ENCODE results near the gene CRYGB. TPM values are rescaled to one million over a fixed set of nuclear protein-coding genes. Genes with fewer than 3 reads are reported as not detected.

CRYGB gene
- total RNA-seq, result not detected
- long read RNA-seq, result 0 reads

GRCh38 chr2:208146006-208146405 lies at the start of gene CRYGB:
Gene CRYGB, minus strand, starts transcription at chr2:208146158. Its CDS starts 38 bp downstream, at chr2:208146120.
- H3K4me3 ChIP-seq, result no peak within 1 kb of the TSS
- TF ChIP-seq POLR2A (IDR thresholded peaks at IDR 0.05) (no peak), CTCF (IDR thresholded peaks at IDR 0.05) (no peak)
- no peaks in the 10 kb centered on the region for H3K9me3 ChIP-seq
- DNase-seq (no peak), ATAC-seq (no peak)
- H3K27me3 ChIP-seq, result no peaks in the 10 kb centered on the region
- H3K36me3 ChIP-seq, result no peaks in the 10 kb centered on the region
- H3K27ac ChIP-seq, result no peak within 1 kb of the TSS
- no peaks in the 10 kb centered on the region for H3K4me1 ChIP-seq
- intact Hi-C loops (cut with DNase I), result no loop called here
- WGBS (ENCODE audit: insufficient coverage, low coverage, low lambda C conversion rate, missing lambda C conversion rate), result 15% methylated on average over 2 of the region's 6 CpGs

DNA sequence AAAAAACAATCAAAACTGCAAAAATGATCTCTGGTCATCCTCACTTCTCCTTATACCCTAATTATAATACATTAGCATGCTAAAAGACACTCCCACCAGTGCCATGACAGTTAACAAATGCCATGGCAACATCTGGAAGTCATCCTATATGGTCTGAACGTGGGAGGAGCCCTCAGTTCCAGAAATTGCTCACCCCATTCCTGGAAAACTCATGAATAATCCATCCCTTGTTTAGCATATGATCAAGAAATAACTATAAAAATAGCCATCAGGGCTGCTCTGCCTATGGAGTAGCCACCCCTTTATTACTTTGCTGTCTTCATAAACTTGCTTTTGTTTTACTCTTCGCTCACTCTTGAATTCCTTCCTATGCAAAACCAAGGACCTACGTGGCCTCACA lies 49.6 kb upstream of the CRYGB start:
- Histone ChIP-seq H3K27ac (no peak overlapping the region), H3K4me3 (no peak overlapping the region), H3K4me1 (no peaks in the 10 kb centered on the region), H3K9me3 (no peaks in the 10 kb centered on the region), H3K36me3 (no peaks in the 10 kb centered on the region), H3K27me3 (no peaks in the 10 kb centered on the region)
- 72% methylated on average over 3 of the region's 3 CpGs for WGBS (ENCODE audit: insufficient coverage, low coverage, low lambda C conversion rate, missing lambda C conversion rate)
- no peak for TF ChIP-seq CTCF (IDR thresholded peaks at IDR 0.05)
- TF ChIP-seq POLR2A (IDR thresholded peaks at IDR 0.05), result no peak
- intact Hi-C loops (cut with DNase I), result no loop called here
- DNase-seq (no peak), ATAC-seq (no peak)

GRCh38 chr2:208192611-208193236 lies 46.8 kb upstream of the CRYGB start:
- ATAC-seq (no peak), DNase-seq (no peak)
- H3K4me1 ChIP-seq, result no peaks in the 10 kb centered on the region
- H3K9me3 ChIP-seq, result no peaks in the 10 kb centered on the region
- H3K4me3 ChIP-seq, result no peak overlapping the region
- H3K36me3 ChIP-seq, result no peaks in the 10 kb centered on the region
- no peaks in the 10 kb centered on the region for H3K27me3 ChIP-seq
- TF ChIP-seq CTCF (IDR thresholded peaks at IDR 0.05) (no peak), POLR2A (IDR thresholded peaks at IDR 0.05) (no peak)
- intact Hi-C loops (cut with DNase I), result no loop called here
- H3K27ac ChIP-seq, result no peak overlapping the region
- WGBS (ENCODE audit: insufficient coverage, low coverage, low lambda C conversion rate, missing lambda C conversion rate), result 81% methylated on average over 8 of the region's 8 CpGs

DNA sequence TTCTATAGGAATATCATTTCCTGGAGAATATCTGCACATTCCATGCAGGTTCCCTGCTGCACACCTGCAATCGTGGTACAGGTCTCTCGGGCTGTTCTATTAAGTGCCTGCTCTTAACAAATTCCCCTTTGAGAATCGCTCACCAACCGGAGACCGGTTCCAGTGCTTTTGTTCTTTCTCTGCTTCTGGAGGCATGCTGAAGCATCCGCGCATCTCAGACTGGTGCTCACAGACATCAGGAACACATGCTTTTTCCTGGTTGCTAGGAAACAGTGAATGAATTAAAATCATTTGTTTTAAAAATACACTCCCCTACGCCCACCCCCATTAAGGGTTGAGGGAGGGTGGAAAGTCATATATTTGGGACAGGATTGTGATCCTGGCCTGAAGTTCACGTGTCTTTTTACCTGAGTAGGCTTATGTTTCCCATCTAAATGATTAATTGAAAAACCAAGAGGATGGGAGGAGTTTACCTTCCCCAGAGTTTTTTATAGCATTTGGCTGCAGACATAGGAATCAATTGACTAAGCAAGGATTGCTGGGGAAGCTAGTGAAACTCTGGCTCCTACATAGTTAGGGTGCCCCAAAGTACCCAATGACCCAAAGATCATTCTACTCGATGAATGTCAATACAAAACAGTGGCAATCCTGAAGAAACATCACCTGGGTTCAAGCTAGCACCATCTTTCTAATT lies 44.0 kb upstream of the CRYGB start, which contains the start of gene C2orf80:
Gene C2orf80, minus strand, starts transcription at position 221 of the 694 bp plus-strand sequence. CDS start 3,044 bp downstream, outside the sequence.
- no peaks in the 10 kb centered on the region for H3K9me3 ChIP-seq
- no peak within 1 kb of the TSS for H3K4me3 ChIP-seq
- no peak for ATAC-seq
- DNase-seq, result no peak
- intact Hi-C loops (cut with DNase I), result no loop called here
- no peaks in the 10 kb centered on the region for H3K36me3 ChIP-seq
- 83% methylated on average over 9 of the region's 10 CpGs for WGBS (ENCODE audit: insufficient coverage, low coverage, low lambda C conversion rate, missing lambda C conversion rate)
- no peaks in the 10 kb centered on the region for H3K27me3 ChIP-seq
- no peaks in the 10 kb centered on the region for H3K4me1 ChIP-seq
- TF ChIP-seq CTCF (IDR thresholded peaks at IDR 0.05) (no peak), POLR2A (IDR thresholded peaks at IDR 0.05) (no peak)
- no peak within 1 kb of the TSS for H3K27ac ChIP-seq

All from right lobe of liver (tissue), 6 donors.